Left cardiac atrium (tissue), 4 donors: ENCODE measurements around the gene CBS. TPM values are rescaled to one million over a fixed set of nuclear protein-coding genes. Genes with fewer than 3 reads are reported as not detected.

ENCODE experiments used
- ATAC-seq, 2 donors: fragments of 200-7000 bp; cut with Tn5 transposase; one replicate each; pipeline ENCODE4 v1.9.1; 2020; ENCODE audit warnings: mild to moderate bottlenecking in 2 of 2, moderate library complexity in 2 of 2
- DNase-seq: peaks from one replicate; pipeline ENCODE4 v3.0.0-alpha.2; 2020
- intact Hi-C, 2 donors: fragments of 100-400 bp; cut with DNase I; formaldehyde crosslinking; loops; one replicate each; pipeline versions ENCODE4 v1.14.1 to v1.15.1; 2022 to 2023
- total RNA-seq, 2 donors: library from RNA; stranded (reverse); fragmentation: NEBNext Ultra II Directional; extraction: Animal tissue kit (Norgen Biotek cat#: 25700); gene quantifications; one replicate each; pipeline ENCODE4 v1.2.1, GENCODE V29; 2021
- donor health status: DM: no; HTN: yes; CAD: no.
- donor health status: DM: no; HTN: yes; CAD: no; lungs with severe emphysema.
- donor health status: DM: yes; HTN: yes; CAD: no.
- donor health status: Dilated cardiomyopathy.

CBS gene
- total RNA-seq, 2 donors from 2014 or later = 5.8 to 12.8 TPM

DNA sequence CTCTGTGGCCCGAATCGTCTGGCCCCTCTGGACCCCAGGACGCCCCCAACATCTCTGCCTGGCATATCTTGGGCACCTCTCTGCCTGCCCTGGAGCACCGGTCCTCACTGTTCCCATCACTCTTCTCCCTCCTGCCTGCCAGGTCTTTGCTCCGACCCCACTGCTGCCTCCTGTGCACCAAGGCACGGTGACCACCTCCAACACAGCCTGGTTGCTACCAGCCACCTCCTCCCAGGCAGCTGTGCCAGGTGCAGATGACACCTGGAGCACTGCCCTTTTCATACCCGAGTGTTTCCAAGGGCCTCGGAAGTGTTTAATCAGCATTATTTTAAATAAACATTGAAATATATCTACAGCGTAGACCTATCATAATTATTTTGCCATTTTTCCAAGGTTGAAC lies 70.0 kb downstream of the CBS start:
- DNase-seq = no peak
- intact Hi-C loops = no loop called here
- ATAC-seq = no peak

DNA sequence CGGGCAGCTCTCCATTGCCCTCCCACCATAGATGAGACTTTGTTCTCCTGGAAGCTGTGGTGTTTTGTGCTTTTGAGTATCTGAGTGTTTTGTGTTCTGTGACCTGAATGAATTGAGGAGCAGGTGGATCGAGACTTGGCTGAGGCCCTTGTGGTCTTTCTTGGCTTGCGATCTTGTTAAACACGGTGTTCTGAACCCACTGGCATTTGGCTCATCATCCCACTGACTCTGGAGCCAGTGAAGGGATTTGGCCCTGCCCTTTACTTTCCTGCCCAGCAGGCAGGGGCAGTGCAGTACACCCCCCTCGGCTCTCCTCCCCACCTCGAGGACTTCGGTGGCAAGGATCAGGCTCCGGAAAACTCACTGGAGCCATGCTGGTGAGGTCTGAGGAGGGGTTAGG lies 70.7 kb downstream of the CBS start:
- ATAC-seq = no peak
- DNase-seq = no peak
- intact Hi-C loops = no loop called here

Other genes starting within 250 kb of the CBS start
- gene WDR4, start 196.3 kb downstream of the CBS start, total RNA-seq = 1 to 10 TPM; 6.5 to 9.9 TPM
- gene NDUFV3, start 182.5 kb downstream of the CBS start, total RNA-seq = 10 to 100 TPM; 46.4 to 49.7 TPM
- not detected for gene ERVH48-1, start 150.2 kb downstream of the CBS start, total RNA-seq
- gene PKNOX1, start 101.3 kb downstream of the CBS start, total RNA-seq = 1 to 10 TPM; 7.4 to 8.9 TPM
- 1 to 10 TPM; 8.5 to 8.6 TPM for gene U2AF1, start 31.7 kb upstream of the CBS start, total RNA-seq
- not detected for gene CRYAA, start 93.2 kb upstream of the CBS start, total RNA-seq